Activated CD8-positive, alpha-beta T cell treated with anti-CD3 and anti-CD28 coated beads for 36 hours (primary cell): ENCODE results near the gene CFAP92. TPM values are rescaled to one million over a fixed set of nuclear protein-coding genes. Genes with fewer than 3 reads are reported as not detected.

Source experiments
- ATAC-seq: fragments of 200-7000 bp; cut with Tn5 transposase; one replicate; pipeline ENCODE4 v1.10.0; 2021; ENCODE audit warnings: mild to moderate bottlenecking, moderate library complexity
- CTCF ChIA-PET: fragments of 350-600 bp; sonication (Branson Sonifier 250); formaldehyde crosslinking; loops from one replicate; lab custom pipeline; 2021; ENCODE audit warnings: antibody characterized with exemption; lab: Charles Lee
- POLR2A ChIA-PET: fragments of 350-600 bp; sonication (Branson Sonifier 250); formaldehyde crosslinking; loops from one replicate; lab custom pipeline; 2021; ENCODE audit warnings: antibody characterized with exemption; lab: Charles Lee
- DNase-seq: peaks from one replicate; pipeline ENCODE4 v3.0.0-alpha.2; 2020
- H3K27ac Mint-ChIP-seq: one replicate; pipeline ENCODE4 v1.8.0; 2021; ENCODE audit warnings: mild to moderate bottlenecking, mixed read lengths
- H3K27me3 Mint-ChIP-seq: one replicate; pipeline ENCODE4 v1.8.0; 2021; ENCODE audit warnings: mixed read lengths
- H3K36me3 Mint-ChIP-seq: one replicate; pipeline ENCODE4 v1.8.0; 2021; ENCODE audit warnings: low read depth, mixed read lengths
- H3K4me1 Mint-ChIP-seq: one replicate; pipeline ENCODE4 v1.8.0; 2021; ENCODE audit warnings: low read depth, mixed read lengths
- H3K4me3 Mint-ChIP-seq: one replicate; pipeline ENCODE4 v1.8.0; 2021; ENCODE audit warnings: mild to moderate bottlenecking, moderate library complexity, mixed read lengths
- H3K9me3 Mint-ChIP-seq: one replicate; pipeline ENCODE4 v1.8.0; 2021; ENCODE audit warnings: mixed read lengths
- CTCF ChIP-seq: fragments of 200-600 bp; IDR thresholded peaks from one replicate; pipeline ENCODE4 v1.8.0; 2022; ENCODE audit warnings: antibody characterized with exemption, mild to moderate bottlenecking
- intact Hi-C: fragments of 100-400 bp; cut with micrococcal nuclease; formaldehyde crosslinking; loops from one replicate; pipeline ENCODE4 v1.10.0; 2022
- total RNA-seq, 2 experiments: library from RNA; stranded (reverse); gene quantifications; one replicate each; pipeline ENCODE4 v1.2.3, GENCODE V29; 2021

The CFAP92 gene
- total RNA-seq, 2 experiments from 2014 or later = 0.38 to 0.83 TPM

- intact Hi-C loops = no loop called here
- Mint-ChIP-seq H3K27ac (no peak overlapping the region), H3K9me3 (no peaks in the 10 kb centered on the region), H3K36me3 (no peaks in the 10 kb centered on the region), H3K4me1 (no peaks in the 10 kb centered on the region), H3K27me3 (no peaks in the 10 kb centered on the region), H3K4me3 (no peak overlapping the region)
- ChIA-PET CTCF (interaction anchor here (0.9 kb wide), 1 partner anchor 57 kb away, joined by 3 read pairs; the partner anchor contains the start of gene CFAP92), POLR2A (no interaction called here)
- no peak for TF ChIP-seq CTCF
- DNase-seq (no peak), ATAC-seq (no peak)
These were observed 57.5 kb downstream of the CFAP92 start for GRCh38 chr3:128936341-128936740.

GRCh38 chr3:128935922-128936321 is 58.0 kb downstream of the CFAP92 start:
- no peak for ATAC-seq
- no peaks in the 10 kb centered on the region for H3K4me1 Mint-ChIP-seq
- no peak overlapping the region for H3K27ac Mint-ChIP-seq
- H3K27me3 Mint-ChIP-seq = no peaks in the 10 kb centered on the region
- DNase-seq = no peak
- no peaks in the 10 kb centered on the region for H3K9me3 Mint-ChIP-seq
- H3K4me3 Mint-ChIP-seq = no peak overlapping the region
- no peaks in the 10 kb centered on the region for H3K36me3 Mint-ChIP-seq
- TF ChIP-seq CTCF = no peak
- intact Hi-C loops = no loop called here
- ChIA-PET POLR2A (no interaction called here), CTCF (no interaction called here)

DNA sequence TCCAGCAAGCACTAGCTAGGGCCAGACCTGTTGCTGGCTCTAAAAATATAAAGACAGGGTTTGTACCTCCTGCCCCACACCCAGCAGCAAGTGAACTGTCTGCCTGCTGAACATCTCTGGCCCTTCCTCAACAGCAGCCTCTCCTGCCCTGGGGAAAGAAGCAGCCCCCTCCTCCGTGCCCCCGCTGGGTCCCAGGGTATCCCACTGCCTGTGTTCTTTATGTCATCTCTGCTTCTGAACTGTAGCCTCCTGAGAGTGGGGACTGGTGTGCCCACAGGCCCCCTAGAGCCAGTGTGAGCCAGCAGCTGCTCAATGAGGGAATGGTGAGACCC is 60.0 kb downstream of the CFAP92 start:
- H3K9me3 Mint-ChIP-seq = no peaks in the 10 kb centered on the region
- CTCF ChIA-PET = interaction anchor here (1.8 kb wide), 1 partner anchor 36 kb away, joined by 5 read pairs; no protein-coding TSS in a partner anchor
- no peaks in the 10 kb centered on the region for H3K36me3 Mint-ChIP-seq
- intact Hi-C loops = no loop called here
- no peak overlapping the region for H3K4me3 Mint-ChIP-seq
- TF ChIP-seq CTCF = no peak
- POLR2A ChIA-PET = no interaction called here
- ATAC-seq = no peak
- no peaks in the 10 kb centered on the region for H3K27me3 Mint-ChIP-seq
- no peak for DNase-seq
- no peaks in the 10 kb centered on the region for H3K4me1 Mint-ChIP-seq
- no peak overlapping the region for H3K27ac Mint-ChIP-seq

- DNase-seq = no peak
- ATAC-seq = no peak
- CTCF ChIA-PET = interaction anchor here (1.8 kb wide), 1 partner anchor 37 kb away, joined by 5 read pairs; no protein-coding TSS in a partner anchor
- no peak for TF ChIP-seq CTCF
- intact Hi-C loops = no loop called here
- POLR2A ChIA-PET = no interaction called here
- Mint-ChIP-seq H3K4me1 (no peaks in the 10 kb centered on the region), H3K27me3 (no peaks in the 10 kb centered on the region), H3K4me3 (no peak overlapping the region), H3K27ac (no peak overlapping the region), H3K9me3 (no peaks in the 10 kb centered on the region), H3K36me3 (no peaks in the 10 kb centered on the region)
These were observed 60.5 kb downstream of the CFAP92 start for GRCh38 chr3:128933213-128933921.

DNA sequence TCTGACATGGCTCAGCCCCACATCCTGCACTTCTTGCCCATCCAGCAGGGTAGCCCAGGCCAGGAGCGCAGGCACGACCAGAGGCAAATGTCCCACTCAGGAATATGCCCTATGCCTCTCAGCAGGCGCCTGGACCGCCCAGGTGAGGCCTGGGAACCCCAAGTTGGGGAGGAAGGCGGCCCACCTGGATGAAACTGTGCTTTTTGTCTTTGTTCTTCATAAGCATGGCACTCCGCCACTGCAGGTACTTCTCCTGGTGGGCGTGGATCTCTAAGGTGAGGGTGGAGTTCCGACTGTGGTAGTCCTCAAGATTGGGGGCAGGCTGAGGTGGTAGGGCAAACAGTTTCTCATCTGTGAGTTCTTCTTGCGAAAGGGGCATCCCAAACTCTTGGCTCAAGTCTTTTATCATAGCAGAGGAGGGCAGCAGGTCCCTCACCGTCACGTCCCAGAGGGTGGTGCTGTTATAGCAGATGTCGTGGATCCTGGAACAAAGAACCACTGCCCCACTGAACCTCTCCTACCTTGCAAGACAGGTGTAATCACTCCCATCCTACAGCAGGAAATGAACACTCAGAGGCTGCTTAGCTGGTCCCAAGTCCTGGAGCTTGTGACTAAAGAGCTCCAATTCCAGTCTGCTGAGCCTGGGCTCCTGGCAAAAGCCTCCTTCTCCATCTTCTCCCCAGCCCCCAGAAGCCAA is 61.2 kb downstream of the CFAP92 start:
- intact Hi-C loops = no loop called here
- Mint-ChIP-seq H3K4me1 (no peaks in the 10 kb centered on the region), H3K36me3 (no peaks in the 10 kb centered on the region), H3K27ac (no peak overlapping the region), H3K4me3 (no peak overlapping the region), H3K27me3 (no peaks in the 10 kb centered on the region), H3K9me3 (no peaks in the 10 kb centered on the region)
- DNase-seq (no peak), ATAC-seq (no peak)
- TF ChIP-seq CTCF = no peak
- ChIA-PET POLR2A (interaction anchor here (0.6 kb wide), 1 partner anchor 608 kb away, joined by 3 read pairs; no protein-coding TSS in a partner anchor), CTCF (interaction anchor here (1.8 kb wide), 1 partner anchor 37 kb away, joined by 5 read pairs; no protein-coding TSS in a partner anchor)
